HepG2 (cell line): Measurements from ENCODE around the gene TBC1D24. TPM values are rescaled to one million over a fixed set of nuclear protein-coding genes. Genes with fewer than 3 reads are reported as not detected.

Experiments
- CREM ChIP-seq, 2 experiments: sonication (generic) in 1 of 2; formaldehyde crosslinking in 1 of 2; IDR thresholded peaks; 2 replicates each; pipeline versions ENCODE4 v1.4.0 to v1.6.1; 2016 to 2020; ENCODE audit warnings: antibody characterized with exemption in 1 of 2, mild to moderate bottlenecking in 1 of 2, missing genetic modification reagents in 1 of 2
- DPF2 ChIP-seq: sonication (generic); formaldehyde crosslinking; IDR thresholded peaks from 2 replicates; pipeline ENCODE4 v1.4.0; 2020; ENCODE audit warnings: mild to moderate bottlenecking, low read depth, missing genetic modification reagents, borderline replicate concordance
- ERF ChIP-seq: IDR thresholded peaks from 2 replicates; pipeline ENCODE4 v1.6.1; 2018; ENCODE audit warnings: missing biosample characterization, missing genetic modification reagents
- FOXA1 ChIP-seq, 2 experiments: fragments of 450-650 bp in 1 of 2; sonication (generic) in 1 of 2; formaldehyde crosslinking in 1 of 2; IDR thresholded peaks; 2 replicates each; pipeline versions ENCODE4 v1.4.0 to v1.6.1; 2016 to 2020; ENCODE audit warnings: missing genetic modification reagents in 1 of 2
- MYC ChIP-seq: sonication (generic); formaldehyde crosslinking; IDR thresholded peaks from 2 replicates; pipeline ENCODE4 v1.9.0; 2021; ENCODE audit warnings: missing genetic modification reagents, borderline replicate concordance
- PLRG1 ChIP-seq: fragments of 450-650 bp; conservative IDR thresholded peaks from 2 replicates; pipeline ENCODE4 v1.6.1; 2016
- SATB2 ChIP-seq: sonication (generic); formaldehyde crosslinking; IDR thresholded peaks from 2 replicates; pipeline ENCODE4 v1.5.0; 2020; ENCODE audit warnings: missing genetic modification reagents
- SMARCC2 ChIP-seq: fragments of 450-650 bp; IDR thresholded peaks from 2 replicates; pipeline ENCODE4 v1.6.1; 2017; ENCODE audit warnings: antibody characterized with exemption, mild to moderate bottlenecking
- ZBTB8A ChIP-seq: sonication (generic); formaldehyde crosslinking; IDR thresholded peaks from 2 replicates; pipeline ENCODE4 v1.4.0; 2020; ENCODE audit warnings: mild to moderate bottlenecking, low read depth, missing genetic modification reagents, borderline replicate concordance
- ZNF143 ChIP-seq: sonication (generic); formaldehyde crosslinking; IDR thresholded peaks from 2 replicates; pipeline ENCODE4 v1.4.0; 2020; ENCODE audit warnings: missing genetic modification reagents
- ZNF337 ChIP-seq: sonication (generic); formaldehyde crosslinking; IDR thresholded peaks from 2 replicates; pipeline ENCODE4 v1.5.1; 2020; ENCODE audit warnings: missing genetic modification reagents, low read depth, mild to moderate bottlenecking, borderline replicate concordance
- ZNF484 ChIP-seq: sonication (generic); formaldehyde crosslinking; IDR thresholded peaks from 2 replicates; pipeline ENCODE4 v1.5.1; 2020; ENCODE audit warnings: mild to moderate bottlenecking, low read depth, missing genetic modification reagents, borderline replicate concordance
- ZNF552 ChIP-seq: sonication (generic); formaldehyde crosslinking; IDR thresholded peaks from 2 replicates; pipeline ENCODE4 v1.9.0; 2022; ENCODE audit warnings: missing genetic modification reagents, mild to moderate bottlenecking, borderline replicate concordance
- ZNF557 ChIP-seq: sonication (generic); formaldehyde crosslinking; IDR thresholded peaks from 2 replicates; pipeline ENCODE4 v1.4.0; 2020; ENCODE audit warnings: missing genetic modification reagents
- ZNF737 ChIP-seq: sonication (generic); formaldehyde crosslinking; IDR thresholded peaks from 2 replicates; pipeline ENCODE4 v1.5.0; 2020; ENCODE audit warnings: missing genetic modification reagents, mild to moderate bottlenecking, borderline replicate concordance
- polyA plus RNA-seq, 8 experiments: library from polyadenylated mRNA; depleted of rRNA in 3 of 8; stranded (reverse) in 7 of 8; unstranded in 1 of 8; fragments of >200 nt; fragmentation: Illumina TruSeq in 4 of 8; extraction: Trizol in 4 of 8; gene quantifications; 2 replicates each; pipeline versions ENCODE4 v1.2.1 to v1.2.3, GENCODE V29; 2011 to 2016; ENCODE audit warnings: low read depth in 4 of 8, missing spikeins in 1 of 8, mixed read lengths in 1 of 8; ENCODE audit not compliant: insufficient read depth in 1 of 8
- total RNA-seq, 5 experiments: library from RNA; depleted of rRNA; stranded (reverse); fragments of >200 nt; fragmentation: Illumina TruSeq; extraction: Trizol; gene quantifications; 2 replicates each; pipeline ENCODE4 v1.2.3, GENCODE V29; 2016; ENCODE audit warnings: low read depth in 1 of 5
- TF ChIP-seq, protein P1 (sequence below): sonication (generic); formaldehyde crosslinking; IDR thresholded peaks from 2 replicates; pipeline ENCODE4 v1.4.0; 2020; ENCODE audit warnings: missing genetic modification reagents
- TF ChIP-seq, protein P2 (sequence below): sonication (generic); formaldehyde crosslinking; IDR thresholded peaks from 2 replicates; pipeline ENCODE4 v1.8.0; 2022; ENCODE audit warnings: mild to moderate bottlenecking, missing genetic modification reagents, moderate library complexity
- TF ChIP-seq, protein P3 (sequence below): IDR thresholded peaks from 2 replicates; pipeline ENCODE4 v1.6.1; 2012; ENCODE audit warnings: low read length, improper control_type of control experiment

The TBC1D24 gene
- total and polyA plus RNA-seq, 2 of the 13 experiments (the other 11 are each of a cell fraction or from before 2014, with no cell fraction given) = 7.7 to 13.7 TPM

DNA sequence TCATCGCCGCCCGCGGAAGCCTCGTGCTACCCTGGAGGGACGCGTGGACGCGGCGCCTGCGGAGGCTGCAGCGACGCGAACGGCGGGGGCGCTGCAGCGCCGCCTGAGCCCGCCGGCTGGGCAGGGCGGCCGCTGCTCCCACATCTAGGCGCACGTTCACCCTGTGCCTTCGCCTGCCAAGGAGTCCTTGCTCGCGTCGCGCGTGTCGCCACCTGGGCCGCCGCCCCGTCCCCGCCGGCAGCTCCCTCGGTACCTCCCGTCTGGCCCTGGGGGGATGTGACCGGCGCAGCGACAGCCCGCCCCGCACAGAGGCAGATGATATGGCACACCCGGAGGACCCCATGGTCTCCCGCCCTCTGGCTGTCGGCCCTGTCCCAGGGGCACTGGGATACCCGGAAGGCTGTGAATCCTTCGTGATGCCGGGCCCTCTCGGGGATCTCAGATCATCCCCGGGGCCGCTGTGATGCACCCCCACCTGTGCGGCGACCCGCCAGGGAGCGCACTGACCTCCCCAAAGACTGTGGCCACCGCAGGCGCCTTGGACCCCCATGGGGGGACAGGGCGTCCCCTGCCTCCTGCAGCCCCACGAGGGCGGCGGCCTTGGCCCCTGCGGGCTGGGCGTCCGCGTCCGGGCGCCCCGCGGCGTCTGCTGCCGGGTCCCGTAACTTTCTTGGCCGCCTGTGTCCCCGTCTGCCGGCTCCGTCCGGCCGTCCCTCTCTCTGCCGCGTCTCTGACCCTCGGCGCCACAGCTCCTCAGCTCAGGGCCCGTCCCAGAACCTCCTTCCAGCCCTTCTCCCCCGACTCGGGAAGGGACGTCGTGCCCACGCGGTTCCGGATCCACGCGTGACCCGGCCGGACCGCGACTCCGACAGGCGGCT is 689 bp upstream of the TBC1D24 start (continued):
- TF ChIP-seq SATB2 = 0 out of 2 replicates have a peak, but pooled peaks have one; percentile 25
- TF ChIP-seq PLRG1 = no peak
- TF ChIP-seq ERF = no peak
- TF ChIP-seq FOXA1 (IDR thresholded peaks at IDR 0.05) = no peak
- TF ChIP-seq FOXA1 (CRISPR knock-in tag; IDR thresholded peaks at IDR 0.05) = no peak
- no peak for TF ChIP-seq ZNF143 (CRISPR knock-in tag)
- no peak for TF ChIP-seq ZNF552 (CRISPR knock-in tag)
- TF ChIP-seq ZNF557 (CRISPR knock-in tag) = 0 out of 2 replicates have a peak, but pooled peaks have one; percentile 34
- TF ChIP-seq SMARCC2 = no peak
- no peak for TF ChIP-seq CREM (IDR thresholded peaks at IDR 0.05)
- no peak for TF ChIP-seq CREM (CRISPR knock-in tag; IDR thresholded peaks at IDR 0.05)
- TF ChIP-seq ZNF484 (CRISPR knock-in tag) = no peak
- no peak for TF ChIP-seq ZNF337
- no peak for TF ChIP-seq DPF2
- no peak for TF ChIP-seq ZBTB8A (CRISPR knock-in tag)
- TF ChIP-seq, protein P1, sequence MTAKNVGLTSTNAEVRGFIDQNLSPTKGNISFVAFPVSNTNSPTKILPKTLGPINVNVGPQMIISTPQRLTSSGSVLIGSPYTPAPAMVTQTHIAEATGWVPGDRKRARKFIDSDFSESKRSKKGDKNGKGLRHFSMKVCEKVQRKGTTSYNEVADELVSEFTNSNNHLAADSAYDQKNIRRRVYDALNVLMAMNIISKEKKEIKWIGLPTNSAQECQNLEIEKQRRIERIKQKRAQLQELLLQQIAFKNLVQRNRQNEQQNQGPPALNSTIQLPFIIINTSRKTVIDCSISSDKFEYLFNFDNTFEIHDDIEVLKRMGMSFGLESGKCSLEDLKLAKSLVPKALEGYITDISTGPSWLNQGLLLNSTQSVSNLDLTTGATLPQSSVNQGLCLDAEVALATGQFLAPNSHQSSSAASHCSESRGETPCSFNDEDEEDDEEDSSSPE (CRISPR knock-in tag) = peak; percentile 42; the same call in 1 of the 2 replicates
- TF ChIP-seq, protein P2, sequence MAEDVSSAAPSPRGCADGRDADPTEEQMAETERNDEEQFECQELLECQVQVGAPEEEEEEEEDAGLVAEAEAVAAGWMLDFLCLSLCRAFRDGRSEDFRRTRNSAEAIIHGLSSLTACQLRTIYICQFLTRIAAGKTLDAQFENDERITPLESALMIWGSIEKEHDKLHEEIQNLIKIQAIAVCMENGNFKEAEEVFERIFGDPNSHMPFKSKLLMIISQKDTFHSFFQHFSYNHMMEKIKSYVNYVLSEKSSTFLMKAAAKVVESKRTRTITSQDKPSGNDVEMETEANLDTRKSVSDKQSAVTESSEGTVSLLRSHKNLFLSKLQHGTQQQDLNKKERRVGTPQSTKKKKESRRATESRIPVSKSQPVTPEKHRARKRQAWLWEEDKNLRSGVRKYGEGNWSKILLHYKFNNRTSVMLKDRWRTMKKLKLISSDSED (CRISPR knock-in tag) = no peak
- TF ChIP-seq MYC = 0 out of 2 replicates have a peak, but pooled peaks have one; percentile 49
- TF ChIP-seq, protein P3, sequence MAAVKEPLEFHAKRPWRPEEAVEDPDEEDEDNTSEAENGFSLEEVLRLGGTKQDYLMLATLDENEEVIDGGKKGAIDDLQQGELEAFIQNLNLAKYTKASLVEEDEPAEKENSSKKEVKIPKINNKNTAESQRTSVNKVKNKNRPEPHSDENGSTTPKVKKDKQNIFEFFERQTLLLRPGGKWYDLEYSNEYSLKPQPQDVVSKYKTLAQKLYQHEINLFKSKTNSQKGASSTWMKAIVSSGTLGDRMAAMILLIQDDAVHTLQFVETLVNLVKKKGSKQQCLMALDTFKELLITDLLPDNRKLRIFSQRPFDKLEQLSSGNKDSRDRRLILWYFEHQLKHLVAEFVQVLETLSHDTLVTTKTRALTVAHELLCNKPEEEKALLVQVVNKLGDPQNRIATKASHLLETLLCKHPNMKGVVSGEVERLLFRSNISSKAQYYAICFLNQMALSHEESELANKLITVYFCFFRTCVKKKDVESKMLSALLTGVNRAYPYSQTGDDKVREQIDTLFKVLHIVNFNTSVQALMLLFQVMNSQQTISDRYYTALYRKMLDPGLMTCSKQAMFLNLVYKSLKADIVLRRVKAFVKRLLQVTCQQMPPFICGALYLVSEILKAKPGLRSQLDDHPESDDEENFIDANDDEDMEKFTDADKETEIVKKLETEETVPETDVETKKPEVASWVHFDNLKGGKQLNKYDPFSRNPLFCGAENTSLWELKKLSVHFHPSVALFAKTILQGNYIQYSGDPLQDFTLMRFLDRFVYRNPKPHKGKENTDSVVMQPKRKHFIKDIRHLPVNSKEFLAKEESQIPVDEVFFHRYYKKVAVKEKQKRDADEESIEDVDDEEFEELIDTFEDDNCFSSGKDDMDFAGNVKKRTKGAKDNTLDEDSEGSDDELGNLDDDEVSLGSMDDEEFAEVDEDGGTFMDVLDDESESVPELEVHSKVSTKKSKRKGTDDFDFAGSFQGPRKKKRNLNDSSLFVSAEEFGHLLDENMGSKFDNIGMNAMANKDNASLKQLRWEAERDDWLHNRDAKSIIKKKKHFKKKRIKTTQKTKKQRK = no peak
- TF ChIP-seq ZNF737 = no peak
